A673 (cell line): ENCODE data around the gene HTRA2.

ENCODE experiments used
- EZH2 ChIP-seq: fragments of 200-600 bp; sonication (generic); IDR thresholded peaks from 2 replicates; pipeline ENCODE4 v1.6.1; 2017; ENCODE audit warnings: borderline replicate concordance, low read depth, mild to moderate bottlenecking, mixed read lengths, antibody characterized with exemption, low read length; ENCODE audit not compliant: poor library complexity, severe bottlenecking
- TF ChIP-seq, protein P1 (sequence below): fragments of 300-800, 200-600 bp; sonication (generic); conservative IDR thresholded peaks from 2 replicates; pipeline ENCODE4 v1.5.1; 2017; ENCODE audit warnings: low read depth, mild to moderate bottlenecking, antibody characterized with exemption, low read length, moderate library complexity, mixed read lengths

DNA sequence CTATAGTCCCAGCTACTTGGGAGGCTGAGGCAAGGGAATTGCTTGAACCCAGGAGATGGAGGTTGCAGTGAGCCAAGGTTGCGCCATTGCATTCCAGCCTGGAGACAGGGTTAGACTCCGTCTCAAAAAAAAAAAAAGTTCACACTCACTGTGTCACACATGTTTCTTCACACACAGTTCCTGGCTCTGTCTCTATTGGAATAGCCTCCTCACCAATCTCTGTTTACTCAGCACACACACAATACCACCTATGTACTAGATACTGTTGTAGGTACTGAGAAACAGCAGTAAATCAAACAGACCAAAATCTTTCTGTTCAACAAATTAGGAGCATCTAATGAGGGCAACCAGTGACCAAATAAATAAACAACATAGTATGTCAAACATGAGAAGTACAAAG is 43.6 kb upstream of the HTRA2 start:
- TF ChIP-seq, protein P1, sequence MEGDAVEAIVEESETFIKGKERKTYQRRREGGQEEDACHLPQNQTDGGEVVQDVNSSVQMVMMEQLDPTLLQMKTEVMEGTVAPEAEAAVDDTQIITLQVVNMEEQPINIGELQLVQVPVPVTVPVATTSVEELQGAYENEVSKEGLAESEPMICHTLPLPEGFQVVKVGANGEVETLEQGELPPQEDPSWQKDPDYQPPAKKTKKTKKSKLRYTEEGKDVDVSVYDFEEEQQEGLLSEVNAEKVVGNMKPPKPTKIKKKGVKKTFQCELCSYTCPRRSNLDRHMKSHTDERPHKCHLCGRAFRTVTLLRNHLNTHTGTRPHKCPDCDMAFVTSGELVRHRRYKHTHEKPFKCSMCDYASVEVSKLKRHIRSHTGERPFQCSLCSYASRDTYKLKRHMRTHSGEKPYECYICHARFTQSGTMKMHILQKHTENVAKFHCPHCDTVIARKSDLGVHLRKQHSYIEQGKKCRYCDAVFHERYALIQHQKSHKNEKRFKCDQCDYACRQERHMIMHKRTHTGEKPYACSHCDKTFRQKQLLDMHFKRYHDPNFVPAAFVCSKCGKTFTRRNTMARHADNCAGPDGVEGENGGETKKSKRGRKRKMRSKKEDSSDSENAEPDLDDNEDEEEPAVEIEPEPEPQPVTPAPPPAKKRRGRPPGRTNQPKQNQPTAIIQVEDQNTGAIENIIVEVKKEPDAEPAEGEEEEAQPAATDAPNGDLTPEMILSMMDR = no peak
- TF ChIP-seq EZH2 = no peak
